HS-5 (cell line): Measurements from ENCODE around the gene RASAL2.
"Not testable (repeated sequence)": the region's sequence is repeated elsewhere in the genome, so short reads cannot be mapped to it uniquely, and the experiment has no call there.

Experiments used
- DNase-seq: peaks from one replicate; pipeline ENCODE4 v3.0.0-alpha.2; 2012; ENCODE audit warnings: low read depth

The RASAL2 gene

DNA sequence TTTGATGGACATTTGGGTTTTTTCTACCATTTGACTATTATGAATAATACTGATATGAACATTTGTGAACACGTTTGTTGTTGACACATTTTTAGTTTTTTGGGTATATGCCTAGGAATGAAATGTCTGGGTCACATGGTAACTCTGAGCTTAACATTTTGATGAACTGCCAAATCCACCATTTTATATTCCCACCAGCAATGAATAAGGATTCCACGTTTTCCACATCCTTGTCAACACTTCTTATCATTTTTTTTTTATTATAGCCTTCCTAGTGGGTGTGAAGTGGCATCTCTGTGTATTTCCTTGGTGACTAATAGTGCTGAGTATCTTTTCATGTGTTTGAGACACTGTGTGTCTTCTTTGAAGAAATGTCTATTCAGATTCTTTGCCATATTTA lies 67.6 kb downstream of the RASAL2 start:
- DNase-seq = no peak

DNA sequence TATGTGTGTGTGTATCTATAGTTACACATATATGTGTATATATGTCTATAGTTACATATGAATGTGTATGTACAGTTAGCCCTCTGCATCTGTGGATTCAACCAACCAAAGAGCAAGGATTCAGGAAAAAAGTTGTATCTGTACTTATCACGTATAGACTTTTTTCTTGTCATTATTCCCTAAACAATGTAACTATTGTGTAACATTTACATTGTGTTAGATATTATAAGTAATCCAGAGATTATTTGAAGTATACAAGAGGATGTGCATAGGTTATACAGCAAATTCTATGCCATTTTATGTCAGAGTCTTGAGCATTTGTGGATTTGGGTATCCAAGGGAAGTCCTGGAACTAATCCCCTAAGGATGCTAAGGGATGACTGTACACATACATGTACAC lies 71.3 kb downstream of the RASAL2 start:
- DNase-seq = no peak

DNA sequence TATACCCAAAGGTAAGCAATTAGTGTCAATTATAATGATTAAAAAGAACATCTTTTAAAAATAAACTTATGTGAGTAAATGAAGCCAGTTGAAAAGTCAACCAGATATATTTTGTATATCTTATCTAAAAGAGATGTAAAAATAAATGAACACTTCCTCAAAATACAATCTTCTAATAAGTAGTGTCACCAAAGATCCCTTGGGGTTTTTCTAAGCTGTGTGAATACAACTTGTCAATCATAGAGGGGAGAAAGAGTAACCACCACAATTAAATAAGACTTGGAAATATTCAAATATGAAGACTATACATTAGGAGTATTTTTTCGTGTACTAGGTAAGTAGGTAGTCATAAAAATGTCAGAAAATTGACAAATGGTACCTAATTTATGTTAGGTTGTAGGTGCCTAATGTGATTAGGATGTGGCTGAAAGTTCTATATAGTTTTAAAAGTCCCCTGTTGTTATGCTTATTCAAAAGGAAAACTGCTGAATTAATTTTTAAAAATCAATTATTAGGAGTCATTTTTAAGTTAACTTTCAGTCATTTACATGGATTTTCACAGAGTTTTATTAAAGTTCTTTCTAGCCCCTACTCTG lies 72.6 kb downstream of the RASAL2 start:
- DNase-seq = no peak

DNA sequence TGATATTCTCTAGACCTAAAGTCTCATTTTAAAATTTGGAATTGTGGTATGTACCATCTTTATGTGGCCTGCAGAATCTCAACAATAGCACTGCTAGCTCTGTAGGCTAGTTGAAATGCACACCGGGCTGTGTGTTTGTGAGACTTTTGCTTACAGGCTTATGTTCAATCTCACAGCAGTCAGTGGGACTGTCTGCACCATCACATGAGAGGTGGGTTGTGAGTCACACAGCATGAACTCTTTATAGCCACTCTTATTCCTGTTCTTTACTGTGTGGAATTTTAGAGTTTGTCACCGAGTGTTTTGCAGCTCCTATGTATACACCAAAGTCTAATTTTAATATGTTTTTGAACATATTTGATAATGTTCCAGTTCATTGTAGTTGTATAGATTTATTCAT lies 74.6 kb downstream of the RASAL2 start:
- DNase-seq = no peak

DNA sequence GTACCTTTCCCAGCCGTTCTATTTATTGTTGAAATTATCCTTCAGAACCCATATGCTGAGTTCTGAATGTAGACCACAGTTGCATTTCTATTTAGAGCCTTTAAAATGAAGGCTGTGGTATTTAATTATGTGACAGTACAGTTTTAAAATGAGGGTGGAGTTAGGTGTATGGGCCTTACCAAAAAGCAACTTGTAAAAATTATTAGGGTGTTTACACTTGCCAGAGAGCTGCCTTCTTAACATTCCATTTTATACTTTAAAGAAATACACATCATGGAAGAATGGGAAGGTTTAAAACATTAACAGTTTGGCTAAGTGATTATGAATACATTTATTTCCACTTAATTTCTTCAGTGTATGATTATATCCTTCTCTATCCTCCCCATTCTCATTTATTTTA lies 75.7 kb downstream of the RASAL2 start:
- no peak for DNase-seq

DNA sequence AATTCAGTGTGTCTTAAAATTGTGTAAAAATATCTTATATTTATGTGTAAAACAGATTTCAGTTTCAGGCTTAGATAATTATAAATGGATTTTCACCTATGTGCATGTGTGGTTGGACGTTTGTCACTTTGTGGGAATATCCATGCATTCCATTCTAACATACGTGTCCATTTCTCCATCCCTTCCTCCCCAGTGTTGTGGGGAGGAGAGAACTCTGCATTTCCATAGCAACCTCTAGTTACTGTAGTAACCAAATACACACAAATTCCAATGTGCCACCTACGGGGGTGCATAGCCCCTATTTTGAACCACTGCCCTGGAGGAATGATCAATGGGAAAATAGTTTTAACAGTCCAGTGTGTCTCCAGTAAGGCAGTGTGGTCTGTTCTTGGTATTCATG lies 79.0 kb downstream of the RASAL2 start:
- DNase-seq = no peak

DNA sequence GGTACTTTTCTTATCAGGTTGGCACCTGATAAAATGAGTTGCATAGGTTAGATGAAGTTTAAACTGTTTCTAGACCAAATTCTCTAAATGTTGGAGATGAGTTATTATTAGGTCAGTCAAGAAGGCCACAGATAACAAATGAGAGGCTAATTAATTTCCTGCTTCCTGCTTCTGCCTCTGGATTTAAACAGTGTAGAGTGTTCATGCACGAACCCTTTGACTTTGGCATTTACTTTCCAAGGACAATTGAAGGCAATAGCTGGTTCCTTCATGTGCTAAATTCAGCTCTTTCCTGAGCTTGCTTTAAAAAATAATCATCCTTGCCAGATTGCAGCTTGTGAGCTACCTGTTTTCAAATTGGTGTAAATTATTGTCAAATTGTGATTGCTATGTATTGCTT lies 80.6 kb downstream of the RASAL2 start:
- DNase-seq = no peak

DNA sequence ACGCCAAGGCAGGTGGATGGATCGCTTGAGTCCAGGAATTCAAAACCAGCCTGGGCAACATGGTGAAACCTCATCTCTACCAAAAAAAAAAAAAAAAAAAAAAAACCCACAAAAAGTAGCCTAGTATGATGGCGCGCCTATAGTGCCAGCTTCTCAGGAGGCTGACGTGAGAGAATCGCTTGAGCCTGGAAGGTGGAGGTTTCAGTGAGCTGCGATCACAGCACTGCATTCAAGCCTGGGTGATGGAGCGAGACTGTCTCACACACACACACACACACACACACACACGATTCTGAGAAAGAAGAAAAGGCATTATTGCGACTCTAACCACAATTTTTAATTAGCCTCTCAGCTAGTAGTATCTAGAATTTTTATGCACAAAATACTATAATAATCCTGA lies 86.5 kb downstream of the RASAL2 start:
- DNase-seq = no peak

DNA sequence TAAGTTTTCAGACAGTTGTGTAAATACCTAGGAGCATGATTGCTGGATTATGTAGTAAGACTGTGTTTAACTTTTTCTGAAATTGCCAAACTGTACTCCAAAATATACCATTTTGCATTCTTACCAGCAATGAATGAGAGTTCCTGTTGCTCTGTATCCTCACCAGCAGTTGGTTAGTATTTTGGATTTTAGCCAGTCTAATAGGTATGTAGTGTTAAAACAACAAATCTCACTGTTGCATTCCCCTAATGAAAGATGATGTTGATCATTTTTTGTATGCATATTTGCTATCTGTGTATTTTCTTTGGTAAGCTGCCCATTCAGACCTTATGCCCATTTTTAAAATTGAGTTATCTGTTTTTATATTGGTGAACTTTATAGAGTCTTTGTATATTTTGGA lies 89.9 kb downstream of the RASAL2 start:
- no peak for DNase-seq

DNA sequence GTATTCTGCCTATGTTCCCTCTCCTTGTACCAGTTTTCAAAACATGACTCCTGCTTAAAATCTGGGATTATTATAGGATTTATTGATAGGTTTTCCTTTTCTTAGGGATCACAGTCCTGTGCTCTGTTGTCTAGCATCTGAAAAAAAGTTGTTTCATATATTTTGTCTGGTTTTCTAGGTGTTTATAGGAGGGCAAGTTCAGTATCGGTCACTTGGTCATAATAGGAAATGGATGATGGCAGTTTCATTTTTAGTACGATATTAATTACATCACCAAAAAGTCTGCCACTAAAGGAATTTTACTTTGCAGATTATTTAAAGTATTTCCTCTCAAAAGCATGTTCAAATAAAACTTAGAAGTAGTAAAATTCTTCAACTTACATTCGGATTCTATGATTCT lies 94.4 kb downstream of the RASAL2 start:
- no peak for DNase-seq

DNA sequence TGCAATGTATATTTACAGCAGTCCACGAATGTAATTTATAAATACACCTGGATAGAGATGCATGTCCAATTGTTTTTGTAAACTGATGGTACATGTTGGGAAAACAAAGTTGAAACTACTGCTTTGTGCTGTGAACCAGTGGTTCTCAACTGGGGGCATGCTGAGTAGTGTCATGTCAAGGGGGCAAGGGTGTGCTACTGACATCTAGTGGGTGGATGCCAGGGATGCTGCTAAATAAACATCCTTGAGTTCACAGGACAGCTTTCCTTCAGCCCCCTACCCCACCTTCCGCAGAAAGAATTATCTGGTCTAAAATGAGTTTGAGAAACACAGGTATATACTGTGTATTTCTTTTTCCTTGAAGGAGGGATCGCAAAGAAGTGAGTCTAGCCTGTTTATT lies 95.9 kb downstream of the RASAL2 start:
- no peak for DNase-seq

DNA sequence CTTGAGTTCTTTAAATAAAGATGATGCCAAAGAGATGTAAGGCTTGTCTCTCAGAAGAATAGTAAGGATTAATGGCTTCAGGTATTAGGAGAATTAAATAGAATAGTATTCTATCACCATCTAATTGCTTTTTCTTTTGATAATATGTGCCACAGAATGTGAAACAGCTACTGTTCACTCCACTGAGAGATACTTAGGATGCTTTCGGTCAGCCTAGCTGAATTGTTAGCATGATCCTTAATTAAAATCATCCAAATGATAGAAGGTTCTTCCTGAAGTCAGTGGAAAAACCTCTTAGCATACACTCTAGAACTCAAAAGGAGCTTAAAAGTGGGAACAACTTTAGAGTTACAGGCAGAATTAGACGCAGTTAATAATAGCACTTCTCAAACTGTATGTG lies 97.0 kb downstream of the RASAL2 start:
- no peak for DNase-seq

DNA sequence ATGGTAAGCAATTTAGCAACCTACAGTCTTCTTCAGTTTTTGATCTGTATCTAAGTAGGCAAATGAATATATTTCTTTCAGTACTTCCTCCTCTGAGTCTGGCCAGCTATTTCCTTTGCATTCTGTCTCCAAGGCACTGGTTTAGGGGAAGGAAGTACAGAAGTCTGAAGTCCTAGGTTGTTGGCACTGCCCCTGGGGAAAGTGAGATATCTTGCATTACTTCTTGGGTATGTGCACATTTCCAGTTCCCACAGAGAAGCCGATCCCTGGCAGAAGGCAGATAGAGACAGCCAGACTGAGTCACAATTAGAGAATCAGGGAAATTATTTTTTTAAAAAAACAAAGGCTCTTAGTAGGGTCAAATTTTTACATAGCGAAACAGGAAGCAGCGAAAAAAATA lies 98.8 kb downstream of the RASAL2 start:
- DNase-seq = peak; percentile 47

DNA sequence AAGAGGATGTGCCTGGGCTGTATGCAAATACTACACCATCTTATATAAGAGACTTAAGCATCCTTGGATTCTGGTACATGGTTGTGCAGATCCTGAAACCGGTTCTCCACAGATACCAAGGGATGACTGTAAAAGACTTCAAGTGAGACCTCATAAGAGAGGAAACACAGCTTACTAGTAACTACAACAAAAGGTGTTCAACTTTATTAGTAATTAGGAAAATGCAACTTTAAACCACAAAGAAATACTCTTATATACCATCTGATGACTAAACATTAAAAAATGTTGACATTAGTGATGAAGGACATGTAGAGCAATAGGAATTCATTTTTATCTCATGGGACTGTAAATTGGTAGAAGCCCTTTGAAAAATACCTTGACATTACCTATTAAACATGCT lies 102.7 kb downstream of the RASAL2 start:
- DNase-seq = no peak

DNA sequence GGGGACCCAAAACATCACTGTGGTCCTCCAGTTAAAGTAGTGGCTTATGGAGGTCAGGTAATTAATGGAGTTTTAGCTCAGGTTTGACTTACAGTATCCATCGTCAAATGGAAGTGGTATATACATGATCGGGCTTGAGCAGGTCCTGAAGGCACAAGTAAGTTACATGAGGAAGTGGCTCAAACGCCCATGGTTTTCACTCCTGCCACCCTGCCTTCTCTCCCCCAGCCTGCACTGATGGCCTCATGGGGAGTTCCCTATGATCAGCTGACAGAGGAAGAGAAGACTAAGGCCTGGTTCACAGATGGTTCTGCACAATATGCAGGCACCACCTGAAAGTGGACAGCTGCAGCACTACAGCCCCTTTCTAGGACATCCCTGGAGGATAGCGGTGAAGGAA lies 108.2 kb downstream of the RASAL2 start:
- not testable (repeated sequence) for DNase-seq

DNA sequence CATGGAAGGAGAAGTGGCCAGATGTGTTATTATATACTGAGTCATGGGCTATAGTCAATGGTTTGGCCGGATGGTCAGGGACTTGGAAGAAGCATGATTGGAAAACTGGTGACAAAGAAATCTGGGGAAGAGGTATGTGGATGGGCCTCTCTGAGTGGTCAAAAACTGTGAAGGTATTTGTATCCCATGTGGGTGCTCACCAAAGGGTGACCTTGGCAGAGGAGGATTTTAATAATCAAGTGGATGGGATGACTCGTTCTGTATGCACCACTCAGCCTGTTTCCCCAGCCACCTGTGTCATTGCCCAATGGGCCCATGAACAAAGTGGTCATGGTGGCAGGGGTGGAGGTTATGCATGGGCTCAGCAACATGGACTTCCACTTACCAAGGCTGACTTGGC lies 108.6 kb downstream of the RASAL2 start:
- not testable (repeated sequence) for DNase-seq

DNA sequence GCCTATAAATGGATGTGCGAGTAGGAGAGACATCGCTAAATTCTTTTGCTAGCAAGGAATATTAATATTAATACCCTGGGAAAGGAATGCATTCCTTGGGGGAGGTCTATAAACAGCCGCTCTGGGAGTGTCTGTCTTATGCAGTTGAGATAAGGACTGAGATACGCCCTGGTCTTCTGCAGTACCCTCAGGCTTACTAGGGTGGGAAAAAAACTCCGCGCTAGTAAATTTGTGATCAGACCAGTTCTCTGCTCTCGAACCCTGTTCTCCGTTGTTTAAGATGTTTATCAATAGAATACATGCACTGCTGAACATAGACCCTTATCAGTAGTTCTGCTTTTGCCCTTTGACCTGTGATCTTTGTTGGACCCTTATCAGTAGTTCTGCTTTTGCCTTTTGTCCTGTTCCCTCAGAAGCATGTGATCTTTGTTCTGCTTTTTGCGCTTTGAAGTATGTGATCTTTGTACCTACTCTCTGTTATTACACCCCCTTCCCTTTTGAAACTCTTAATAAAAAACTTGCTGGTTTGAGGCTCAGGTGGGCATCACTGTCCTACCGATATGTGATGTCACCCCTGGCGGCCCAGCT lies 114.5 kb downstream of the RASAL2 start:
- DNase-seq = not testable (repeated sequence)

DNA sequence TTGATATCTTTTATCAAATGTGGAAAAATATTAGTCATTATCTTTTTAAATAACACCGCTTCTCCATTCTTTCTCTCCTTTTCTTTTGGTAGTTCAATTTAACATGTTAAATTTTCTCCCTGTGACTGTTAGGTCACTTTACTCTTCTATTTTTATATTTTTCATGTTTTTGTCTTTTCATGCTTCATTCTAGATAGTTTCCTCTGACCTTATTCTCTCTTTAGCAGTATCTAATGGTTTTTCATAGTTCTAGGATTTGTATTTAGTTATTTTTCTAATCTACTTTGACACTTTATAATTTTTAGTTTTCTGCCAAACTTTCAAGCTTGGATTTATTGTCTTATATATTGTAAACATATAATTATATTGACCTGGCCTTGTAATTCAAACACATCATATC lies 116.0 kb downstream of the RASAL2 start:
- DNase-seq = no peak

DNA sequence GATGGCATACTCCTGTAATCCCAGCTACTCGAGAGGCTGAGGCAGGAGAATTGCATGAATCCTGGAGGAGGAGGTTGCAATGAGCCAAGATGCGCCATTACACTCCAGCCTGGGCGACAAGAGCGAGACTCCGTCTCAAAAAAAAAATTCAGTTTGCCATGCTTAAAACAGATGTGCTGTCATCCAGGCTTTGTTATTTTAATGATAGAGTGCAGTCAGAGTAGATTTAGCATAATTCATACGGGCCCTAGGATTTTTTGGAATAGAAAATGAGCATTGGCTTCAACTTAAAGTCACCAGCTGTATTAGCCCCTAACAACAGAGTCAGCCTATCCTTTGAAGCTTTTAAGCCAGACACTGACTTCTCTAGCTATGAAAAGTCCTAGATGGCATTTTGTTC lies 124.6 kb downstream of the RASAL2 start:
- DNase-seq = no peak

DNA sequence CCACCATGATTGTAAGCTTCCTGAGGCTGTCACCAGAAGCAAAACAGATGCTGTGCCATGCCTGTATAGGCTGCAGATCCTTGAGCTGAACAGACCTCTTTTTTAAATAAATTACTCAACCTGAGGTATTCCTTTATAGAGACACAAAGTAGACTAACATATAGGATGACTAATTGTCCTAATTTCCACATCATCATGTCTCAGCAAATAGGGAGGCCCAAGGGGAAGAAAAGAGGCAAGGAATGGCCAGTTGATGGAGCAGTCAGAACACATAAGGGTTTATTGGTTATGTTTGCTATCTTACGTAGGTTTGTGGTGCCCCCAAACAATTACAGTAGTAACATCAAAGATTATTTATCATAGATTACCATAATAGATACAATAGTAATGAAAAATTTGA lies 126.2 kb downstream of the RASAL2 start:
- DNase-seq = peak; percentile 36

DNA sequence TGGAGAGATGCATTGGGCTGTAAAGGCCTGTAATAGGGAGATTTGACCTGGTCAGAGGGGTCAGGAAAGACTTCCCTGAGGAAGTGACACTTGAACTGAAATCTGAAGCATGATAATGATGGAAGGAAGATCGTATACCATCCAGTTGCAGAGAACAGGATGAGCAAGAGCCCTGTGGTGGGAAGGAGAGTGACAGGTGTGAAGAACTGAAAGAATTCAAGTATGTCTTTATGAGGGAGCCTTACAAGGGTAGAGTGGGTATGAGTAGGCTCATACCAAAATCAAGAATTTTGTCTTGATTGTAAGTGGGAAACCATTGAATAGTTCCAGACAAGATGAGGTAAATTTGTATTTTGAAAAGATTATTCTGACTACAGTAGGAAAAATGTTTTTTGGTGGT lies 129.4 kb downstream of the RASAL2 start:
- DNase-seq = no peak

DNA sequence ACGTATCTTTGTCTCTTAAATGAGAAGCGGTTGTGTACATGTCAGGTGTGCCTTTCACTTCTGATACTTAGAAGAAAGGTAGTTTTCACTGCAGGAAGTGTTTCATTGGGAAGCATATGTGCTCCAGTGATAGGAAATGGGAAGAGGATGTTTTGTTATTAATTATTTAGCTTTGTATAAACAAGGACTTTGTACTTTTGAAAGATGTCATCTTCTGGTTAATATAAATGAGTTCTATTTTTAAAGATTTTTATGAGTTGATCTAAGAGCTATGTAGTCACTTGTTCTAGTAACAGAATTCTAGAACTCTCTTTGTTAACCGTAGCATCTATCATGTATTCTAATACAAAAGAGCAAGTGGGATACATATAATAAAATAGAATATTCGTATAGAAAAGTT lies 130.5 kb downstream of the RASAL2 start:
- no peak for DNase-seq

DNA sequence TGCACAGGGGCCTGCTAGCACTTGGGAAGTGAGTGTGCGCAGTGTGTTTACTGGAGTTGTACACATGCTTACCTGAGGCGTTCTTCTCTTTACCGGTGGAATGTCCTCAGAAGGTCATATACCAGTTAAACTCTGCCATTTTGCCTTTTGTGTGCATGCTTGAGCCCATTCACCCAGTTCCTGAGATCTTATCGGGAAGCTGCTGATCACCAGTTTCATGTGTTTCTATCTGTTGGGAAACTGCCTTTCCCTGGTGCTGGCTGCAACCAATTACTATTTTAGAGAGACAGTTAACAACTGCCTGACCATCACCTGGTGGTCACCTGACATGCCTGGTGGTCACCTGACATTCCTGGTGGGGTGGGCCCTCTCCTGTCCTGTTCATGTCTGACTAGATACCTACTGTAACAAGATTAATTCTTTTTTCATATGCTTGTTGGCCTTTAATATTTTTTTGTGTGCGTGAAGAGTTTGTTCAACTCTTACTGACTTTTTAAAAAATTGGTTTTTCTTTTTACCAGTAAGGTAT lies 137.0 kb downstream of the RASAL2 start:
- no peak for DNase-seq

DNA sequence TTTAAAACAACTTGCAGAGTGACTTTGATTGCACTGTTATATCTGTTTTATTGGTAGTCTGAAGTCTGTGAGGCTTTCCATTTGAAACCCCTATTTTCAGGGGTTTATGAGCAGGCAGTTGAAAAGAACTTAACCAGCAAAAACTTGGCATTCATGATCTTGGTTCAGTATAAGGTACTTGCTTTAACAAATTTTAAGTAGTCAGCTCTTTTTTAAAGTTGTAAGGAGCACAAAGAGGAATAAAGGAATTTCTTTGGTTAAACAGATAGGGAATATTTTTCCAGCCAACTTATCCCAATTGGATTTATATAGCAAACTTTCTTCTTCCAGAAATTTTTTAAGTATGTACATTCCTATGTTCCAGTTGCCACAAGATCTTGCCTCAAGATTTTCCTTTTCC lies 138.2 kb downstream of the RASAL2 start:
- DNase-seq = no peak
